ENCODE measurements around the gene PLEKHN1.
A peak's percentile ranks its signal among the peaks of the same experiment; 100 is the strongest.

Gene PLEKHN1

DNA sequence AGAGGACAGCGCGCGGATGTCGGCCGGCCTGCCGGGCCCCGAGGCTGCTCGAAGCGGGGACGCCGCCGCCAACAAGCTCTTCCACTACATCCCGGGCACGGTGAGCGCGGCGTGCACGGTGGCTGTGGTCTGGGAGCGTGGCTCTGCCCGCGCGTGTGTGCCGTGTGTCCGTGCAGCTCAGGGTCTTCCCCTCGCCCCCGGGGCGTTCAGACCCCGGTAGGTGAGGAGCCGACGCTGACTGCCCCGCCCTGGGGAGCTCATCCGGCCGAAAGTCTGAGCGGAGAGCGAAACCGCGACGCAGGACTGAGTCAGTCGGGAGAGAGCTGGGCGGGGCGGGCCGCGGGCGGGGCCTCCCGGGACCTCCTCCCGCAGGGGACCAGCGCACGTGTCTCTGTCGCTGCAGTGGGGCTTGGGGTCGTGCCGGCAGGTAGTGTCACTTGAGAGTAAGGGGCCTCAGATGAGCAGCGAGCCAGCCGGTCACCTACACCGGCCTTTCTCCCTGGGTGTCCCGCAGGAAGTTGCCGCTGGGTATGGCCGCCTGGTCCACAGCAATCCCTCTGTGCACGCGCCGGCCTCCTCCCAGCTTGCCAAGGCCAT is 520 bp downstream of the PLEKHN1 start:
- Histone ChIP-seq H3K9me3 (ENCODE audit: control extremely low read depth in 1 of 5, control insufficient read depth in 4 of 5, insufficient read depth in 2 of 5, low read depth in 1 of 5, low read length in 4 of 5) (peaks cover 0 to 2% (median 0%) of the 10 kb centered on the region in 5 experiments), H3K27ac (ENCODE audit: insufficient read depth in 1 of 2, low read depth in 1 of 2, low read length in 2 of 2, poor library complexity in 1 of 2, severe bottlenecking in 2 of 2) (no peak overlapping the region), H3K4me3 (ENCODE audit: control insufficient read depth in 1 of 7, extremely low read depth in 1 of 7, insufficient read depth in 4 of 7, low read depth in 2 of 7, low read length in 6 of 7) (peak overlapping the region in 6 of 7 experiments; percentile 24 to 83 (median 62)), H3K4me1 (ENCODE audit: control extremely low read depth in 1 of 4, control insufficient read depth in 4 of 4, insufficient read depth in 4 of 4, low read length in 3 of 4) (peaks cover 0 to 21% (median 17%) of the 10 kb centered on the region in 4 experiments), H3K36me3 (ENCODE audit: control insufficient read depth in 4 of 4, insufficient read depth in 4 of 4, low read length in 3 of 4) (peaks cover 0 to 3% (median 0%) of the 10 kb centered on the region in 4 experiments), H3K27me3 (replicated peaks in 2 of 5; ENCODE audit: control insufficient read depth in 4 of 5, insufficient read depth in 5 of 5, low read length in 4 of 5) (peaks cover 0 to 75% (median 16%) of the 10 kb centered on the region in 5 experiments)
- DNase-seq: peak; percentile 38 to 68 (median 64)
- WGBS (ENCODE audit: insufficient coverage): 0% methylated on average over 53 of the region's 60 CpGs
- ChIA-PET CTCF (interaction anchor here (1.0 to 1.1 kb wide), 2 partner anchors 9 to 17 kb away, joined by 3 to 5 read pairs; no protein-coding TSS in a partner anchor), POLR2A (interaction anchor here (1.1 kb wide), 1 partner anchor 9 kb away, joined by 3 read pairs; no protein-coding TSS in a partner anchor)

DNA sequence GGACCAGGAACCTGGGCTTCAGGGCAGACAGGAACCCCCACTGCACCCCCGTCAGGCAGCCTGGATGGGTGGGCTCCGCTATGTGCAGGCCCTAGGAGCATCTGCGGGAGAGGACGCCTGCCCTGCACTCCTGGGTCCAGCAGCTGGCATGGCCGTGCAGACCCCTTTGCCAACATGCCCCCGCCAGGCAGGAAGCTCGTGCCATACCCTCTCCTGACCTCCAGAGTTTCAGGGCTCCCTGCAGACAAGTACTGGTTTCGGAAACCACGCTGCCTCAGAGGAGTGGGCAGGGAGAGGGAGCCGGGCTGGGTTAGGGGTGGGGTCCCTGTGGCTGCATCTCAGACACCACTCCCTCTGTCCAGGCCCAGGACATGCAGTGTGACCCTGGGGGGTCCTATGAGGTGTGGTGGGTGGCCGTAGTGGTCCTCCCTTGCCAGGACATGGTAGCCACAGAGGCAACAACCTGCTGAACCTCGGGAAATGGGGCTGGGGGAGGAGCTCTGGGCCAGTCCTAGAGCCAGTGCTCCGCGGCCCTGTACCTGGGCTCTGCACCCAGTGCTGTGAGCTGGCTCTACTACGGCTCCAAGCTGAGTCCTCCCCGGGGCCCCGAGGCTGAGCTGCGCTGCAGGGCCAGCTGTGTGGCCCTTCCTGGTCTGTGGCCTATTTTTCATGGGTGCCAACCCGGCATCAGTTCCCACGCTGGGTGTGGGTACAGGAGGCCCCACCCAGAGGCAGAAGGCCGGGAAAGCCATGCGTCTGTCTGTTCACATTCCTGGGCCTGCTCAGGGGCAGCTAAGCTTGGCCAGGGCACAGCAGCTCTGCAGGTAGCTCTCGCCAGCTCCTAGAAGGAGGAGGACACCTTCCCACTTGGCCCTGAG is 1.4 kb downstream of the PLEKHN1 start:
- CTCF ChIA-PET: interaction anchor here (1.1 kb wide), 1 partner anchor 8 kb away, joined by 3 read pairs; no protein-coding TSS in a partner anchor
- 78% methylated on average over 20 of the region's 23 CpGs for WGBS (ENCODE audit: insufficient coverage)

DNA sequence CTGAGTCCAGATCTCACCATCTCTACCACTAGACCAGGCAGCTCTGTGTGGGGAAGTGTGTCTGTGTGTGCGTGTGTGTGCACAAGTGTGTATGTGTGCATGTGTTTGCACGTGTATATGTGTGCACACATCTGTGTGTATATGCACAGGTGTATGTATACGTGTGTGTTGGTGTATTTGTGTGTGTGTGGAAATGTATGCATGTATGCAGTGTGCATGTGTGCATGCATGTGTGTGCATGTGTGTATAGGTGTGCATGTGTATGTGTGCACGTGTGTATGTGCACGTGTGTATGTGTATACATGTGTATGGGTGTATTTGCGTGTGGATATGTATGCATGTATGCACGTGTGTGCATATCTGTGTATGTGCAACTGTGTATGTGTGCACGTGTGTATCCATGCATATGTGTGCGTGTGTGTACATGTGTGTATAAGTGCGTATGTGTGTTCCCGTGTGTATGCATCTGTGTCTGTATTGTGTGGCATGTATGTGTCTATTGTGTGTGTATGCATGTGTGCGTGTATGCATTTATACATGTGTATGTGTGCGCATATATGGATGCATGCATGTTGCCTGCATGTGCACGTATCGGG is 3.1 kb downstream of the PLEKHN1 start:
- Histone ChIP-seq H3K4me3 (ENCODE audit: control insufficient read depth in 1 of 7, extremely low read depth in 1 of 7, insufficient read depth in 4 of 7, low read depth in 2 of 7, low read length in 6 of 7) (no peak overlapping the region), H3K27me3 (replicated peaks in 2 of 5; ENCODE audit: control insufficient read depth in 4 of 5, insufficient read depth in 5 of 5, low read length in 4 of 5) (peaks cover 0 to 89% (median 19%) of the 10 kb centered on the region in 5 experiments), H3K36me3 (ENCODE audit: control insufficient read depth in 4 of 4, insufficient read depth in 4 of 4, low read length in 3 of 4) (no peaks in the 10 kb centered on the region), H3K9me3 (ENCODE audit: control extremely low read depth in 1 of 5, control insufficient read depth in 4 of 5, insufficient read depth in 2 of 5, low read depth in 1 of 5, low read length in 4 of 5) (peaks cover 0 to 2% (median 0%) of the 10 kb centered on the region in 5 experiments), H3K27ac (ENCODE audit: insufficient read depth in 1 of 2, low read depth in 1 of 2, low read length in 2 of 2, poor library complexity in 1 of 2, severe bottlenecking in 2 of 2) (no peak overlapping the region), H3K4me1 (ENCODE audit: control extremely low read depth in 1 of 4, control insufficient read depth in 4 of 4, insufficient read depth in 4 of 4, low read length in 3 of 4) (peaks cover 0 to 21% (median 17%) of the 10 kb centered on the region in 4 experiments)
- DNase-seq: no peak
- ChIA-PET CTCF (no interaction called here), POLR2A (no interaction called here)
- WGBS (ENCODE audit: insufficient coverage): 89% methylated on average over 13 of the region's 15 CpGs

More for the DNA sequence above, 1.4 kb downstream of the PLEKHN1 start:
- H3K36me3 ChIP-seq (ENCODE audit: control insufficient read depth in 4 of 4, insufficient read depth in 4 of 4, low read length in 3 of 4): no peaks in the 10 kb centered on the region
- DNase-seq: no peak
- peaks cover 0 to 21% (median 17%) of the 10 kb centered on the region in 4 experiments for H3K4me1 ChIP-seq (ENCODE audit: control extremely low read depth in 1 of 4, control insufficient read depth in 4 of 4, insufficient read depth in 4 of 4, low read length in 3 of 4)
- POLR2A ChIA-PET: interaction anchor here (1.1 kb wide), 1 partner anchor 9 kb away, joined by 3 read pairs; no protein-coding TSS in a partner anchor
- no peak overlapping the region for H3K27ac ChIP-seq (ENCODE audit: insufficient read depth in 1 of 2, low read depth in 1 of 2, low read length in 2 of 2, poor library complexity in 1 of 2, severe bottlenecking in 2 of 2)
- peaks cover 0 to 2% (median 0%) of the 10 kb centered on the region in 5 experiments for H3K9me3 ChIP-seq (ENCODE audit: control extremely low read depth in 1 of 5, control insufficient read depth in 4 of 5, insufficient read depth in 2 of 5, low read depth in 1 of 5, low read length in 4 of 5)
- peaks cover 0 to 80% (median 17%) of the 10 kb centered on the region in 5 experiments for H3K27me3 ChIP-seq (replicated peaks in 2 of 5; ENCODE audit: control insufficient read depth in 4 of 5, insufficient read depth in 5 of 5, low read length in 4 of 5)
- H3K4me3 ChIP-seq (ENCODE audit: control insufficient read depth in 1 of 7, extremely low read depth in 1 of 7, insufficient read depth in 4 of 7, low read depth in 2 of 7, low read length in 6 of 7): no peak overlapping the region

DNA sequence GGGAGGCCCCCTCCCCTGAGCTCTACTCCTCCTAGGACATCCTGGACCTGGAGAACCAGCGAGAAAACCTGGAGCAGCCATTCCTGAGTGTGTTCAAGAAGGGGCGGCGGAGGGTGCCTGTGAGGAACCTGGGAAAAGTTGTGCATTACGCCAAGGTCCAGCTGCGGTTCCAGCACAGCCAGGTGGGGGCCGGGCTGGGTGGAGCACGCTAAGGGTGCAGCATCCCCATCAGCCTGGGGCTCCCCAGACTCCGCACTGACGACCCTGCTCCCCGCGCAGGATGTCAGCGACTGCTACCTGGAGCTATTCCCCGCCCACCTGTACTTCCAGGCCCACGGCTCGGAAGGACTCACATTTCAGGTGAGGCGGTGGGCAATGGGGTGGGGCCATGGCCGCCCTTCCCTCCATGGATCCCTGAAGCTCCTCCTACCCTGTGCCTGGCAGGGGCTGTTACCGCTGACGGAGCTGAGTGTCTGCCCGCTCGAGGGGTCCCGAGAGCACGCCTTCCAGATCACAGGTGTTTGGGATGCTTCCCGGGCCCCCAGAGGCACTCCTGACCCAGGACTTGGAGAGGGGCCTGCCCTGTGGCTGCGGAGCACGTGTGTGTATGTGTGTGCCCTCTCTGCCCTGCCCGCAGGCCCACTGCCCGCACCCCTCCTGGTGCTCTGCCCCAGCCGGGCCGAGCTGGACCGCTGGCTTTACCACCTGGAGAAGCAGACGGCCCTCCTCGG is 4.1 kb downstream of the PLEKHN1 start:
- ChIA-PET CTCF (interaction anchor here (0.5 kb wide), 1 partner anchor 23 kb away, joined by 3 read pairs; no protein-coding TSS in a partner anchor), POLR2A (no interaction called here)
- DNase-seq: no peak
- Histone ChIP-seq H3K9me3 (ENCODE audit: control extremely low read depth in 1 of 5, control insufficient read depth in 4 of 5, insufficient read depth in 2 of 5, low read depth in 1 of 5, low read length in 4 of 5) (peaks cover 0 to 2% (median 0%) of the 10 kb centered on the region in 5 experiments), H3K36me3 (ENCODE audit: control insufficient read depth in 4 of 4, insufficient read depth in 4 of 4, low read length in 3 of 4) (no peaks in the 10 kb centered on the region), H3K27ac (ENCODE audit: insufficient read depth in 1 of 2, low read depth in 1 of 2, low read length in 2 of 2, poor library complexity in 1 of 2, severe bottlenecking in 2 of 2) (no peak overlapping the region), H3K27me3 (replicated peaks in 2 of 5; ENCODE audit: control insufficient read depth in 4 of 5, insufficient read depth in 5 of 5, low read length in 4 of 5) (peaks cover 0 to 91% (median 19%) of the 10 kb centered on the region in 5 experiments), H3K4me1 (ENCODE audit: control extremely low read depth in 1 of 4, control insufficient read depth in 4 of 4, insufficient read depth in 4 of 4, low read length in 3 of 4) (peaks cover 0 to 21% (median 17%) of the 10 kb centered on the region in 4 experiments), H3K4me3 (ENCODE audit: control insufficient read depth in 1 of 7, extremely low read depth in 1 of 7, insufficient read depth in 4 of 7, low read depth in 2 of 7, low read length in 6 of 7) (no peak overlapping the region)
- 31% methylated on average over 26 of the region's 33 CpGs for WGBS (ENCODE audit: insufficient coverage)

DNA sequence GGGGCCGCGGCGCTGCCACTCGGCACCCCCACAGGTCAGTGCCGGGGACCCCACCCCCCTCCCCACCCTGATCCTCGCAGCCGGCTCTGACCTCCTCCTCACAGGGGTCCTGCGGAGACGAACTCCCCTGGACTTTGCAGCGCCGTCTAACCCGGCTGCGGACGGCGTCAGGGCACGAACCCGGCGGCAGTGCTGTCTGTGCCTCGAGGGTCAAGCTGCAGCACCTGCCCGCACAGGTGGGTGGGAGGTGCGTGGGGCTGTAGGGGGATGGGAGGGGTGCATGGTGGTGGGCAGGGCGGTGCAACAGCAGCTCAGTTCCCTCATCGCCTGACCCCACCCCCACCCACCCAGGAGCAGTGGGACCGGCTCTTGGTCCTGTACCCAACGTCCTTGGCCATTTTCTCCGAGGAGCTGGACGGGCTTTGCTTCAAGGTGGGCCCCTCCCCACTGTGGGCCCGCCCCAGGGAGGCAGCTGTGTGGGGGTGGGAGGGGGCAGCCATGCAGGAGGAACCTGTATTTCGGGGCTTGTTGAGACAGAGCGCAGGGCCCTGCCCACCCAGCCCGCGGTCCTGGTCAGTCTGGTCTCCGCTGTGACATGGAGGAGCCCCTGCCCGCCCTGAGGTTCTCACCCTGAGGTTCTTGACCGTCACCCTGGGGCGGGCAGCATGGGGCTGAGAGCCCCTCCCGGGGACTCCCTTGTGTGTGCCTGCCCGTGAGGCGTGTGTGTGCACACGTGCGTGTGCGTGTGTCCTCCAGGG is 4.9 kb downstream of the PLEKHN1 start:
- peaks cover 0 to 89% (median 17%) of the 10 kb centered on the region in 5 experiments for H3K27me3 ChIP-seq (replicated peaks in 2 of 5; ENCODE audit: control insufficient read depth in 4 of 5, insufficient read depth in 5 of 5, low read length in 4 of 5)
- no peaks in the 10 kb centered on the region for H3K36me3 ChIP-seq (ENCODE audit: control insufficient read depth in 4 of 4, insufficient read depth in 4 of 4, low read length in 3 of 4)
- POLR2A ChIA-PET: no interaction called here
- H3K27ac ChIP-seq (ENCODE audit: insufficient read depth in 1 of 2, low read depth in 1 of 2, low read length in 2 of 2, poor library complexity in 1 of 2, severe bottlenecking in 2 of 2): no peak overlapping the region
- H3K9me3 ChIP-seq (ENCODE audit: control extremely low read depth in 1 of 5, control insufficient read depth in 4 of 5, insufficient read depth in 2 of 5, low read depth in 1 of 5, low read length in 4 of 5): peaks cover 0 to 2% (median 0%) of the 10 kb centered on the region in 5 experiments
- H3K4me3 ChIP-seq (ENCODE audit: control insufficient read depth in 1 of 7, extremely low read depth in 1 of 7, insufficient read depth in 4 of 7, low read depth in 2 of 7, low read length in 6 of 7): no peak overlapping the region
- CTCF ChIA-PET: no interaction called here
- H3K4me1 ChIP-seq (ENCODE audit: control extremely low read depth in 1 of 4, control insufficient read depth in 4 of 4, insufficient read depth in 4 of 4, low read length in 3 of 4): peaks cover 0 to 18% (median 16%) of the 10 kb centered on the region in 4 experiments
- DNase-seq: no peak
- 51% methylated on average over 30 of the region's 42 CpGs for WGBS (ENCODE audit: insufficient coverage)

Measured in common myeloid progenitor, CD34-positive (primary cell).